Glomerular visceral epithelial cell (primary cell): ENCODE data around the gene PLEKHG4B.

Experiments used
- DNase-seq: peaks from one replicate; pipeline ENCODE4 v3.0.0-alpha.2; 2016; ENCODE audit errors: extremely low spot score

The PLEKHG4B gene

DNA sequence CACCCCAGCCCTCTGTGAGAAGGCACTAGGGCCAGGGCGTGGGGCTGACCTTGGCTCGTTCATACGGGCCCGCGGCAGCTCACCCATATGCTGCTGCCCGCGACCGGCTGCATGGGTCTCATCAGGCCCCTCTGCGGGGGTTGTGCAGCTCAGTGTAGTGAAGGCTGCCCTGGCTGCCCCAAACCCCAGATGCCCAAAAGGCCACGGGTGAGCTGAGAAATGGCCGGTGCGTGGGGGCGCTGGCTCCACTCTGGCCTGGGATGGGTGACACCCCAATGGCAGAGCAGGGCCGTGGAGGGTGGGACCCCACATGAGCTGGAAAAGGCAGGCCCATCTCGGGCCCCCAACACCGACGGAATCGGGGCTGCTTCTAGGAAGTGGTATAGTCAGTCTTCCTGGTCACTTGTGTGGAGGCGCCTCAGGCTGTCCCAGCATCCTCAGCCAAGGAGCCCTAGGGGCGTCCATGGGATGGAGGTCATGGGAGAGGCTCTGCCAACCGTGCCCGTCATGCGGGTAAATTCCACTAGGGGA, 79.9 kb downstream of the PLEKHG4B start:
- no peak for DNase-seq

DNA sequence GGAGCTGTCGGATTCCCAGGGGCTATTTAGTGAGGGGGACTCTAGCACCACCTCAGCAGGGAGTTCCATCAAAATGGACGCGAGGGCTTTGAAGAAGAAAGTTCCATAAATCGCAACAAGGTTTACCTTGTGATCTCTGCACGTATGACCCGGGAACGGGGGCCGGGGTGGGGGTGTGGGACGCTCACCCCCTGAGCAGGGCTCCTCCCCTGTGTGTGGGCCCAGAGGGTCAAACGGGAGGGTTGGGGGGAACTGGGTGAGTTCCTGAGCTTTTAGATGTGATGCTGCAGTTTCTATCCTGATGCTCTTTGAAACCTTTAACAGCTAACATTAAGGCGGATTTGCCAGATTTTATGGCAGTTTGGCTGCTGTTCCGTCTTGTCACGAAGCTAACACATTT, 80.5 kb downstream of the PLEKHG4B start:
- DNase-seq = no peak

- no peak for DNase-seq
Measured at GRCh38 chr5:172841-173251, 80.9 kb downstream of the PLEKHG4B start.

DNA sequence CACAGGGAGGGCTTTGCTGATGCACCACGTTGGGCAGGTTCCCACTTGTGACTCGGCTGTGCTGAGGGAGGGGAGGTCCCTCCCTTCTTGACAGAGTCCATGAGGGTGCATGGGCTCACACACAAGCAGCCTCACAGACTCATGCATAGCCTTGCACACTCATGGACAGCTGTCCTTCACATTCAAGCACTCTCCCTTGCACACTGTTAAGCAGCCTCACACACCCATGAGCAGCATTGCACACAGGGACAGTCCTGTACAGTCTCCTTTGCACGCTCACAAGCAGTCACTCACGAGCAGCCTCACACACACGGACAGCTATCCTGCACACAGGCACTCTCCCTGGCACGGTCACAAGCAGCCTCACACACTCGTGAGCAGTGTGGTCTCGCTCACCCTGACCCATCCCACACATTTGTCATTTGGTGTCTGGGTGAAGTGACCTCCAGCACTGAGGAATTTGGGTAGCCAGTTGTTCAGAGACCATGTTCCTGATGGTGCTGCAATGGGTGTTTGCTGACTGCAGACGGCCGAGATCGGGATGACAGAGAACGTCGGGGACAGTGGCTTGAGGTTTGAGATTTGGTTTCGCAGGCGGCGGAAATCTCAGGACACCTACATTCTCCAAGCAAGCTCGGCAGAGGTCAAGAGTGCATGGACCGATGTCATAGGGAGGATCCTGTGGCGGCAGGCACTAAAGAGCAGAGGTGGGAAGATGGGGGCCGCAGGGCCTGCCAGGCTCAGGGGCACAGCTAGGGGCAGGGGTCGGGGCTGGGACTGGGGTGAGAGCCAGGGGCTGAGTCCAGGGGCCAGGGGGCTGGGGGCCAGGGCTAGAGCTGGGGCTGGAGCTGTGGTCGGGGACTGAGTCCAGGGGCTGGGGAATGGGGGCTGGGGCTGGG, 81.7 kb downstream of the PLEKHG4B start:
- no peak for DNase-seq

GRCh38 chr5:174291-174600, 82.3 kb downstream of the PLEKHG4B start:
- no peak for DNase-seq

GRCh38 chr5:174876-175465, 83.0 kb downstream of the PLEKHG4B start:
- no peak for DNase-seq

DNA sequence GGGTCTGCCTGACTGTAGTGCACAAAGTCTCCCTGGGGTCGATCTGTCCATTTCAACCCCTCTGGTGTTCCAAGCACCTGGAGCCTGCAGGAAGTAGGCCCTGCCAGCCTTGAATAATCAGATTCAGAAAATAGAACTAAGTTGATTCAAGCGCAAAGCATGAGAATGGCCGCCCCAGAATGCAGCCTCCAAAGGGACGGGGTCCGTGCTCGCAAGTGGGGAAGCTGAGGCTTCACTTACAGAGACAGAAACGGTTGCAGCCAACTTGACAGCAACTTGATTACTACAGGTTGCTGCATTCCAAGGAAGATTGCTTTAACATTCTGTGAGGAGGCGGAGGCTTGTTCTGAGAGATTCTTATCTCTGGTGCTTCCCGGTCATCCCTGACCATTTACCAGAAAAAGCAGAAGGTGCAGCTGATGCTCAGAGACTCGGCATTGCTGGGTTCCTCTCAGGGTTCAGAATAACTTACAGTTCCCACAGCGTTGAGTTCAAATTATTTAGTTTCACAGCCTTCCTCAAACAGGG, 84.4 kb downstream of the PLEKHG4B start:
- no peak for DNase-seq

GRCh38 chr5:178110-178509, 86.1 kb downstream of the PLEKHG4B start:
- DNase-seq = no peak

GRCh38 chr5:179401-179800, 87.4 kb downstream of the PLEKHG4B start:
- DNase-seq = no peak

DNA sequence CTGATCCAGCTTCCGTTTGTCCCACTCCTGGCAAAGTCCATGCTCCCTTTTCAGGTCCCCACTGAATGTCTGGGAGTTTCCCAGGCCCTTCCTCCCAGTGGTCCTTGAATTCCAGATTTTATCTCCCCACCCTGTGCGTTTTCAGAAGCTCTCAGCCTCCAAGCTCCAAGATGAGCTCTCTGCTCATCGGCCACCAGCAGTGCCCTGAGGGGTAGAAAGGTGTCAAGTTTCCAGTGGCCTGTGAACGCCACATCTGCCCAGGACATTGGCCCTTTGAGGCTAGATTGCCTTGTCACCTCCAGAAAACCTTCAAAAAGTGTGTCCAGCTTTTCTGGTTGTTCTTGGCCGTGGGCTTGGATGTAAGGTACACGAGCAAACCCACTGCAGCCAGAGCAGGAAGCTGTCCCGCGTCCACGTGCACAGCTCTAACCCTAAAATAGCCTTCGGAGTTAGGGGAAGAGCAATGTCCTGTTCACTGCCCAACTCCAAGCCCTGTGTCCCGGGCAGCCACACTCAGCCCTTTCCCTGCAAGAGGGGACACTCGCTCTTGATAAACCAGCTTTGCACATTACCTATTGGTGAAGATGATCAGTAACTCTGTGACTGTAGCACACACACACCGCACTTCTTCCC, 88.4 kb downstream of the PLEKHG4B start:
- DNase-seq = no peak

DNA sequence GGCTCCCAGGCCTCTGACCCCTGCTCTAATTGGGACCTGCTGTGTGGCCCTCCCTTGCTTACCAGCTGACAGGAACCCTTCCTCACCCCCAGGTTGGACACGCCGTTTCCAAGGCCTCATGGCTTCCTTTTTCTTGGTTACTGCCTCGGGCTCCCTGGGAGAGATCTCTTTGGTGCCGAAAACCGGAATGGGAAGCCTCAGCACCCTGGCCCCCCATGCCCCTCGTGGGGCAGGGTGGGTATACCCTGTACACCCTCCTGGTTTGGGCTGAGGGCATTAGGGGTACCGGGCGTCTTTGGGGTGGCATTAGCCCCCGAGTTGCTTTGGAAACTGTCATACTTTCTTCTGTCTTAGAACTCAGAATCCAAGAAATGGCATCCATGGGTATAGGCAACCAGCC, 89.2 kb downstream of the PLEKHG4B start:
- no peak for DNase-seq

DNA sequence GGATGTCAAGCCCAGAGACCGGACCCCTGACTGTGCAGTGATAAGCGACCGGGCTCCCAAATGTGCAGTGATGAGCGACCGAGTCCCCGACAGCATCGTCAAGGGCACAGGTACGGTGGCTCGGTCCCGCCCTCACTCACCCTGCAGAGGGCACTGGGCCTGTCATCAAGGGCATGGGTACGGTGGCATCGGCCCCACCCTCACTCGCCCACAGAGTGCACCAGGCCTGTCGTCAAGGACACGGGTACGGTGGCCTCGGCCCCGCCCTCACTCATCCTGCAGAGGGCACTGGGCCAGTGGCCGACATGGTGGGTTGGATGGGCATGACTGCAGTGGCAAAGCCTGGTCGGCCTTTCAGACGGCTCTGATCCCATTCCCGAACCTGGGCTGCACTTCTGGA, 89.6 kb downstream of the PLEKHG4B start:
- no peak for DNase-seq

- no peak for DNase-seq
Measured at GRCh38 chr5:182126-182525, 90.2 kb downstream of the PLEKHG4B start.

DNA sequence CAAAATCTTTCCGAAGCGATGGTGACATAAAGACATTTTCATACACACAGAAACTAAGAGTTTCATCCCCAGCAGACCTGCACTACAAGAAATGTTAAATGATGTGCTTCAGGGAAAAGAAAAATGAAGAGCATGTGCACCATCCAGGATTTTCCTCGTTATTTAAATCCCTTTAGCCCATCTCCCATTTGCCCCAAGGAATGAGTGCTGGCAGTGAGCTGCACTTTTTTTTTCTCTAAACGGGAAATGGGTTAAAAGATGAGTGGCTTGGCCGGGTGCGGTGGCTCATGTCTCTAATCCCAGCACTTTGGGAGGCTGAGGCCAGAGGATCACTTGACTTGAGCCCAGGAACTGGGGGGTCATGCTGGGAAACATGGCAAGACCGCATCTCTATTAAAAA, 92.5 kb downstream of the PLEKHG4B start:
- no peak for DNase-seq

GRCh38 chr5:185095-186070, 93.4 kb downstream of the PLEKHG4B start:
- DNase-seq = no peak

- DNase-seq = no peak
Measured at GRCh38 chr5:186091-187041, 94.4 kb downstream of the PLEKHG4B start.

GRCh38 chr5:187042-187431, 95.1 kb downstream of the PLEKHG4B start:
- no peak for DNase-seq

DNA sequence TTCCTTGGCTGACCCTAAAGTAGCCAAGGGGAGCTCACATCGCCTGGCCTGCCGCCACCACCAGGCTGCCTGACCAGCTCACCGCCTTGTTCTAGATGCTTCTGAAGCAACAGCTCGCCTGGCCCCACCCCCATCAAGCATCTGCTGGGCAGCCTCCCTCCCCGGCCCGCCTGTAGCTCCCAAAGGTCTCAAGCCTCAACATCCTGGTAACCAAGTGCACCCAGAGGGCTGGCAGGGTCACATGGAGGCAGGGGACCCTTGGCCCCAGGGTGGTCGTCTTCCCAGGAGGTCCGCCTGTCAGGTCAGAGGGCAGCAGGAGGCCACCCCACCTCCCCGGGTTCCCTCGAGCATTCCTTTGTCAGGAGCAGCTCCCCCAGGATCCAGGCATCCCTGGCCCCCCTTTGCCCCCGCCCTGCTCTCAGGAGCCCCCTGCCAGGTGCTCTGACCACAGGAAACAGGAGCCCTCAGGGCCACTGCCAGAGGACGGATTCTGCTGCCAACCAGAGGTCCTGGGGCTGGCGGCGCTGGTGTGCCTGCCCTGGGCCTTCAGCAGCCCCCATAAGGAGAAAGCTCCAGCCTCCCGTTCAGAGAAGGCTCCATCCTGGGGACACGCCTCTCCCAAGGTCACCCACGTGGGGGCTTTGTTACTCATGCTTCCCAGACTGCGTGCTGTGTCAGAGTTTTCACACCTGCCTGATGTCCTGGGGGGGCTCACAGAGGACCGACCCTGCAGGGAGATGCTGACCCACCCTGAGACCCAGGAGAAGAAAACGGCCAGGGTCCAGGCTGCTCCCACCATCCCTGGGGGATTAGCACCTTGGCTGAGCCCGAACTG, 95.9 kb downstream of the PLEKHG4B start:
- DNase-seq = no peak
